ENCODE measurements around the gene CNTRL.

GRCh38 chr9:121172726-121173487 lies 98.2 kb downstream of the CNTRL start:
- TF ChIP-seq NR3C1 (IDR thresholded peaks at IDR 0.05) (no peak), CTCF (IDR thresholded peaks at IDR 0.05) (no peak), NFE2L2 (conservative IDR thresholded peaks at IDR 0.05; ENCODE audit: low read length) (no peak), RFX5 (IDR thresholded peaks at IDR 0.05) (no peak), PBX3 (IDR thresholded peaks at IDR 0.05) (no peak), RNF2 (IDR thresholded peaks at IDR 0.05; ENCODE audit: borderline replicate concordance, low read depth) (no peak), POLR2AphosphoS2 (conservative IDR thresholded peaks at IDR 0.05; ENCODE audit: low read length) (no peak), POLR2A (IDR thresholded peaks at IDR 0.05; ENCODE audit: low read length) (no peak)
